GM12878 (cell line): ENCODE data around the gene HS3ST5. TPM values are rescaled to one million over a fixed set of nuclear protein-coding genes. Genes with fewer than 3 reads are reported as not detected.

Experiments
- ATAC-seq: fragments of 200-7000 bp; cut with Tn5 transposase; 3 replicates; pipeline ENCODE4 v1.9.1; 2020; ENCODE audit warnings: mild to moderate bottlenecking, moderate library complexity
- BruUV-seq: library from RNA; stranded (reverse); fragments of 400-500 nt; replicated peaks from 2 replicates; lab custom pipeline; 2021; lab: Mats Ljungman, UMichigan
- CTCF ChIA-PET: fragments of 300-600 bp; sonication (Branson Sonifier 250); formaldehyde crosslinking; extraction: SDS; loops from one replicate; lab custom pipeline; 2021; ENCODE audit warnings: inconsistent platforms; lab: Yijun Ruan, JAX
- POLR2A ChIA-PET: fragments of 350-600 bp; formaldehyde crosslinking; extraction: SDS; loops from one replicate; lab custom pipeline; 2021; ENCODE audit warnings: inconsistent platforms; lab: Charles Lee
- RAD21 ChIA-PET: fragments of 300-600 bp; sonication (Branson Sonifier 250); formaldehyde crosslinking; loops from one replicate; lab custom pipeline; 2023; ENCODE audit warnings: antibody characterized with exemption; ENCODE audit not compliant: unreplicated experiment; lab: Charles Lee
- SMC1A ChIA-PET: fragments of 300-600 bp; sonication (Branson Sonifier 250); formaldehyde crosslinking; loops from one replicate; lab custom pipeline; 2023; ENCODE audit not compliant: unreplicated experiment, uncharacterized antibody; lab: Charles Lee
- DNase-seq: peaks from one replicate; pipeline ENCODE4 v3.0.0-alpha.2; 2011; ENCODE audit warnings: low read depth, low spot score
- FAIRE-seq: peaks from 3 replicates; lab custom pipeline; 2011; peaks lifted over from hg19 to GRCh38; lab: Jason Lieb, UNC
- H2AFZ ChIP-seq: 2 replicates; pipeline ENCODE4 v1.6.0; 2011; ENCODE audit warnings: low read depth, low read length, control low read depth; ENCODE audit not compliant: control insufficient read depth
- H3K27ac ChIP-seq: 2 replicates; pipeline ENCODE4 v1.5.1; 2011; ENCODE audit warnings: control low read depth; ENCODE audit not compliant: control insufficient read depth, insufficient read depth
- H3K27me3 ChIP-seq, 2 experiments: replicated peaks in 1 of 2; 2 replicates each; pipeline versions ENCODE4 v1.6.0 to v1.6.1; 2011; ENCODE audit warnings: low read length in 1 of 2; ENCODE audit not compliant: control insufficient read depth in 2 of 2, insufficient read depth in 2 of 2
- H3K36me3 ChIP-seq, 2 experiments: 2 replicates each; pipeline ENCODE4 v1.5.1; 2011; ENCODE audit warnings: low read length in 1 of 2; ENCODE audit not compliant: control insufficient read depth in 2 of 2, insufficient read depth in 2 of 2
- H3K4me1 ChIP-seq: 2 replicates; pipeline ENCODE4 v1.6.1; 2011; ENCODE audit warnings: mild to moderate bottlenecking, low read length, moderate library complexity, mixed read lengths; ENCODE audit not compliant: control insufficient read depth, insufficient read depth
- H3K4me2 ChIP-seq: 2 replicates; pipeline ENCODE4 v1.6.0; 2011; ENCODE audit warnings: control low read depth; ENCODE audit not compliant: control insufficient read depth, insufficient read depth
- H3K4me3 ChIP-seq: fragments of 200-600 bp; sonication (generic); 2 replicates; pipeline ENCODE4 v1.5.1; 2016
- H3K79me2 ChIP-seq: 2 replicates; pipeline ENCODE4 v1.6.0; 2011; ENCODE audit warnings: low read length; ENCODE audit not compliant: control insufficient read depth, insufficient read depth
- H3K9ac ChIP-seq: 2 replicates; pipeline ENCODE4 v1.8.0; 2011; ENCODE audit warnings: low read length, control low read depth, mixed read lengths; ENCODE audit not compliant: control insufficient read depth, insufficient read depth
- H3K9me3 ChIP-seq: replicated peaks from 3 replicates; pipeline ENCODE4 v1.5.1; 2011; ENCODE audit warnings: mild to moderate bottlenecking, low read length; ENCODE audit not compliant: control insufficient read depth, insufficient read depth
- H4K20me1 ChIP-seq: 2 replicates; pipeline ENCODE4 v1.6.0; 2011; ENCODE audit not compliant: control insufficient read depth, insufficient read depth
- CREM ChIP-seq: IDR thresholded peaks from 2 replicates; pipeline ENCODE4 v1.6.1; 2014; ENCODE audit warnings: antibody characterized with exemption, low read depth
- FOXK2 ChIP-seq: fragments of 450-650 bp; IDR thresholded peaks from 2 replicates; pipeline ENCODE4 v1.6.1; 2017; ENCODE audit warnings: mild to moderate bottlenecking, moderate library complexity
- HDAC6 ChIP-seq: fragments of 200-600 bp; sonication (generic); IDR thresholded peaks from one replicate; pipeline ENCODE4 v1.8.0; 2017; ENCODE audit warnings: antibody characterized with exemption; ENCODE audit not compliant: unreplicated experiment
- MEF2A ChIP-seq: IDR thresholded peaks from 2 replicates; pipeline ENCODE4 v1.6.1; 2011; ENCODE audit warnings: low read depth, mild to moderate bottlenecking, low read length, moderate library complexity; ENCODE audit not compliant: insufficient read depth
- MTA2 ChIP-seq: fragments of 450-650 bp; IDR thresholded peaks from 2 replicates; pipeline ENCODE4 v1.6.1; 2016; ENCODE audit warnings: low read depth, mild to moderate bottlenecking, moderate library complexity
- NFIC ChIP-seq: IDR thresholded peaks from 2 replicates; pipeline ENCODE4 v1.6.1; 2012; ENCODE audit warnings: low read depth, mild to moderate bottlenecking, inconsistent platforms, low read length, moderate library complexity
- NFXL1 ChIP-seq: fragments of 450-650 bp; IDR thresholded peaks from 2 replicates; pipeline ENCODE4 v1.6.1; 2017; ENCODE audit warnings: antibody characterized with exemption, mild to moderate bottlenecking, borderline replicate concordance
- NFYB ChIP-seq: IDR thresholded peaks from 2 replicates; pipeline ENCODE4 v1.6.1; 2011; ENCODE audit warnings: low read depth, mild to moderate bottlenecking, low read length, improper control_type of control experiment, moderate library complexity; ENCODE audit not compliant: insufficient read depth
- POLR2A ChIP-seq: IDR thresholded peaks from 2 replicates; pipeline ENCODE4 v1.6.1; 2011; ENCODE audit warnings: low read depth, mild to moderate bottlenecking, low read length
- POLR2AphosphoS2 ChIP-seq: IDR thresholded peaks from 2 replicates; pipeline ENCODE4 v1.6.1; 2011; ENCODE audit warnings: low read depth, mild to moderate bottlenecking, low read length, improper control_type of control experiment, moderate library complexity
- RUNX3 ChIP-seq: IDR thresholded peaks from 2 replicates; pipeline ENCODE4 v1.6.1; 2012; ENCODE audit warnings: low read length, inconsistent platforms
- STAT1 ChIP-seq: fragments of 450-650 bp; conservative IDR thresholded peaks from 2 replicates; pipeline ENCODE4 v1.6.1; 2014; ENCODE audit warnings: antibody characterized with exemption, mild to moderate bottlenecking
- STAT3 ChIP-seq: IDR thresholded peaks from 2 replicates; pipeline ENCODE4 v1.6.1; 2011; ENCODE audit warnings: low read depth, low read length, improper control_type of control experiment
- SUZ12 ChIP-seq: fragments of 200-600 bp; sonication (generic); IDR thresholded peaks from one replicate; pipeline ENCODE4 v1.6.1; 2018; ENCODE audit warnings: antibody characterized with exemption, mild to moderate bottlenecking; ENCODE audit not compliant: unreplicated experiment
- TCF7 ChIP-seq: IDR thresholded peaks from 2 replicates; pipeline ENCODE4 v1.6.1; 2014; ENCODE audit warnings: antibody characterized with exemption, borderline replicate concordance
- ZZZ3 ChIP-seq: IDR thresholded peaks from 2 replicates; pipeline ENCODE4 v1.6.1; 2011; ENCODE audit warnings: low read depth; ENCODE audit not compliant: control insufficient read depth, insufficient read length
- WGBS: methylation state at CpG from one replicate; pipeline ENCODE4 v1.1.6; 2016; ENCODE audit warnings: low lambda C conversion rate; ENCODE audit not compliant: insufficient replicate concordance, insufficient coverage; ENCODE audit errors: missing lambda C conversion rate; 5-methylcytosine and 5-hydroxymethylcytosine counted together
- in situ Hi-C: fragments of 300-500 bp; cut with MboI; formaldehyde crosslinking; loops from 9 replicates; pipeline ENCODE4 v1.14.3; 2018; ENCODE audit warnings: mixed read lengths
- intact Hi-C: fragments of 100-400 bp; cut with micrococcal nuclease; formaldehyde crosslinking; loops from one replicate; pipeline ENCODE4 v1.14.2; 2022; ENCODE audit not compliant: unreplicated experiment
- polyA plus RNA-seq, 11 experiments: library from polyadenylated mRNA; depleted of rRNA in 4 of 11; unstranded in 6 of 11; stranded (reverse) in 5 of 11; fragments of >200 nt; fragmentation: Nextera tagmentation in 4 of 11; fragmentation: Illumina TruSeq in 1 of 11; extraction: Ambion mirVana in 4 of 11; extraction: Trizol in 1 of 11; gene quantifications; 1 replicate in 1 of 11; 2 replicates in 10 of 11; pipeline versions ENCODE4 v1.2.1 to v1.2.3, GENCODE V29; 2011 to 2016; ENCODE audit warnings: inconsistent platforms in 2 of 11, missing spikeins in 2 of 11, low read depth in 1 of 11
- total RNA-seq, 4 experiments: library from RNA; depleted of rRNA in 3 of 4; stranded (reverse); fragments of >200 nt in 3 of 4; fragmentation: Illumina TruSeq in 1 of 4; extraction: Trizol in 1 of 4; gene quantifications; 2 replicates each; pipeline versions ENCODE4 v1.2.1 to v1.2.3, GENCODE V29; 2013 to 2021
- TF ChIP-seq, protein P1 (sequence below): fragments of 450-650 bp; conservative IDR thresholded peaks from 2 replicates; pipeline ENCODE4 v1.6.1; 2017; ENCODE audit warnings: mild to moderate bottlenecking, moderate library complexity
- TF ChIP-seq, protein P2 (sequence below): fragments of 450-650 bp; IDR thresholded peaks from 2 replicates; pipeline ENCODE4 v1.6.1; 2016; ENCODE audit warnings: mild to moderate bottlenecking, moderate library complexity, borderline replicate concordance

HS3ST5 gene
- total and polyA plus RNA-seq, 10 of the 15 experiments (the other 5 are each of a cell fraction or from before 2014, with no cell fraction given), result 0.04 TPM; not detected in 9

DNA sequence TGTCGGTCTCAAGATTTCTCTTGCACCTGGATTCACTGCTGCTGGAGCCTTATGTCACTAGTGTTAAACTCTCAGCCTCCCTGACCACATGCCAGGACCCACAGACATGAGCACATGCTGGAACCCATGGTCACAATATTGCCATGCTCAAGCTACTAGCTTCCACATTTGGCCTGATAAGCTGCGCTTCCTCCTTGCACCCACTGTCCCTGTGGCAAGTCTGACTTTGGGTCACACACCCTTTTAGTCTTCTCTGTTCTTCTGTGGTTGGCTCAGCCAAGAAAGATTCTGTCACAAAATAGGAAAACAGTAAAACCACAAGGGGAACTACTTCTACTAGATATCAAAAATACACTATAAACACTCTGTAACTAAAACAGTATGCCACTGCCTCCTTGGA, 303.0 kb downstream of the HS3ST5 start:
- Histone ChIP-seq H3K4me2 (no peak overlapping the region), H3K4me1 (no peaks in the 10 kb centered on the region), H3K9ac (no peak overlapping the region), H3K79me2 (no peaks in the 10 kb centered on the region), H3K27ac (no peak overlapping the region), H3K27me3 (no peaks in the 10 kb centered on the region), H3K9me3 (no peaks in the 10 kb centered on the region), H2AFZ (no peak overlapping the region), H3K4me3 (no peak overlapping the region), H4K20me1 (no peaks in the 10 kb centered on the region), H3K36me3 (no peaks in the 10 kb centered on the region)
- in situ Hi-C loops (no loop called here), intact Hi-C loops (no loop called here)
- 69% methylated on average over 2 of the region's 2 CpGs for WGBS
- ATAC-seq (no peak), FAIRE-seq (no peak), DNase-seq (no peak)
- TF ChIP-seq STAT3 (no peak), TCF7 (no peak), POLR2AphosphoS2 (no peak), SUZ12 (no peak), MEF2A (no peak), HDAC6 (no peak), CREM (no peak), POLR2A (no peak), STAT1 (no peak), RUNX3 (no peak), ZZZ3 (no peak), NFYB (no peak), MTA2 (no peak), FOXK2 (no peak), NFIC (no peak), NFXL1 (no peak)
- TF ChIP-seq, protein P1, sequence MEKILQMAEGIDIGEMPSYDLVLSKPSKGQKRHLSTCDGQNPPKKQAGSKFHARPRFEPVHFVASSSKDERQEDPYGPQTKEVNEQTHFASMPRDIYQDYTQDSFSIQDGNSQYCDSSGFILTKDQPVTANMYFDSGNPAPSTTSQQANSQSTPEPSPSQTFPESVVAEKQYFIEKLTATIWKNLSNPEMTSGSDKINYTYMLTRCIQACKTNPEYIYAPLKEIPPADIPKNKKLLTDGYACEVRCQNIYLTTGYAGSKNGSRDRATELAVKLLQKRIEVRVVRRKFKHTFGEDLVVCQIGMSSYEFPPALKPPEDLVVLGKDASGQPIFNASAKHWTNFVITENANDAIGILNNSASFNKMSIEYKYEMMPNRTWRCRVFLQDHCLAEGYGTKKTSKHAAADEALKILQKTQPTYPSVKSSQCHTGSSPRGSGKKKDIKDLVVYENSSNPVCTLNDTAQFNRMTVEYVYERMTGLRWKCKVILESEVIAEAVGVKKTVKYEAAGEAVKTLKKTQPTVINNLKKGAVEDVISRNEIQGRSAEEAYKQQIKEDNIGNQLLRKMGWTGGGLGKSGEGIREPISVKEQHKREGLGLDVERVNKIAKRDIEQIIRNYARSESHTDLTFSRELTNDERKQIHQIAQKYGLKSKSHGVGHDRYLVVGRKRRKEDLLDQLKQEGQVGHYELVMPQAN, result no peak
- TF ChIP-seq, protein P2, sequence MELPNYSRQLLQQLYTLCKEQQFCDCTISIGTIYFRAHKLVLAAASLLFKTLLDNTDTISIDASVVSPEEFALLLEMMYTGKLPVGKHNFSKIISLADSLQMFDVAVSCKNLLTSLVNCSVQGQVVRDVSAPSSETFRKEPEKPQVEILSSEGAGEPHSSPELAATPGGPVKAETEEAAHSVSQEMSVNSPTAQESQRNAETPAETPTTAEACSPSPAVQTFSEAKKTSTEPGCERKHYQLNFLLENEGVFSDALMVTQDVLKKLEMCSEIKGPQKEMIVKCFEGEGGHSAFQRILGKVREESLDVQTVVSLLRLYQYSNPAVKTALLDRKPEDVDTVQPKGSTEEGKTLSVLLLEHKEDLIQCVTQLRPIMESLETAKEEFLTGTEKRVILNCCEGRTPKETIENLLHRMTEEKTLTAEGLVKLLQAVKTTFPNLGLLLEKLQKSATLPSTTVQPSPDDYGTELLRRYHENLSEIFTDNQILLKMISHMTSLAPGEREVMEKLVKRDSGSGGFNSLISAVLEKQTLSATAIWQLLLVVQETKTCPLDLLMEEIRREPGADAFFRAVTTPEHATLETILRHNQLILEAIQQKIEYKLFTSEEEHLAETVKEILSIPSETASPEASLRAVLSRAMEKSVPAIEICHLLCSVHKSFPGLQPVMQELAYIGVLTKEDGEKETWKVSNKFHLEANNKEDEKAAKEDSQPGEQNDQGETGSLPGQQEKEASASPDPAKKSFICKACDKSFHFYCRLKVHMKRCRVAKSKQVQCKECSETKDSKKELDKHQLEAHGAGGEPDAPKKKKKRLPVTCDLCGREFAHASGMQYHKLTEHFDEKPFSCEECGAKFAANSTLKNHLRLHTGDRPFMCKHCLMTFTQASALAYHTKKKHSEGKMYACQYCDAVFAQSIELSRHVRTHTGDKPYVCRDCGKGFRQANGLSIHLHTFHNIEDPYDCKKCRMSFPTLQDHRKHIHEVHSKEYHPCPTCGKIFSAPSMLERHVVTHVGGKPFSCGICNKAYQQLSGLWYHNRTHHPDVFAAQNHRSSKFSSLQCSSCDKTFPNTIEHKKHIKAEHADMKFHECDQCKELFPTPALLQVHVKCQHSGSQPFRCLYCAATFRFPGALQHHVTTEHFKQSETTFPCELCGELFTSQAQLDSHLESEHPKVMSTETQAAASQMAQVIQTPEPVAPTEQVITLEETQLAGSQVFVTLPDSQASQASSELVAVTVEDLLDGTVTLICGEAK, result no peak
- ChIA-PET RAD21 (no interaction called here), POLR2A (no interaction called here), CTCF (no interaction called here), SMC1A (interaction anchor here (0.6 kb wide), 1 partner anchor 12 kb away, joined by 4 read pairs; no protein-coding TSS in a partner anchor)
- no TSS peak for BruUV-seq
